Measurements from ENCODE around the gene HELZ2. TPM values are rescaled to one million over a fixed set of nuclear protein-coding genes. Genes with fewer than 3 reads are reported as not detected.

Gene HELZ2
- total RNA-seq, 1 experiment from 2014 or later: 21.9 TPM

DNA sequence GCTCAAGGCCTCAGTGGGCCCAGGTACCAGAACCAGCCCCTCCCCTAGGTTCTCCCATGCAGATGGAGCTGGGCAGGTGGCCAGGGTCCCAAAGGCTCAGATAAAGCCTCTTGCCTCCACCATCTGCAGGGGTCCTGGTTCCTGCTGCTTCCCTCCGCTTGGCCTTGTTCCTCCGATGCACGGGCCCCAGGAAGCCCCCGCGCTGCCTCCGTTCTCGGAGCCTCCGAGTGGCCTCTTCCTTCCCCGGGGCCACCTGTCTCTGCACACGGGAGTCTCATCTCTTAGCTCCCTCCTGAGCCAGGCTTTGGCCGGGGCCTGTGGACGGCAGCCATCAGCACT lies 35.0 kb downstream of the HELZ2 start:
- DNase-seq (ENCODE audit: low read depth): no peak

DNA sequence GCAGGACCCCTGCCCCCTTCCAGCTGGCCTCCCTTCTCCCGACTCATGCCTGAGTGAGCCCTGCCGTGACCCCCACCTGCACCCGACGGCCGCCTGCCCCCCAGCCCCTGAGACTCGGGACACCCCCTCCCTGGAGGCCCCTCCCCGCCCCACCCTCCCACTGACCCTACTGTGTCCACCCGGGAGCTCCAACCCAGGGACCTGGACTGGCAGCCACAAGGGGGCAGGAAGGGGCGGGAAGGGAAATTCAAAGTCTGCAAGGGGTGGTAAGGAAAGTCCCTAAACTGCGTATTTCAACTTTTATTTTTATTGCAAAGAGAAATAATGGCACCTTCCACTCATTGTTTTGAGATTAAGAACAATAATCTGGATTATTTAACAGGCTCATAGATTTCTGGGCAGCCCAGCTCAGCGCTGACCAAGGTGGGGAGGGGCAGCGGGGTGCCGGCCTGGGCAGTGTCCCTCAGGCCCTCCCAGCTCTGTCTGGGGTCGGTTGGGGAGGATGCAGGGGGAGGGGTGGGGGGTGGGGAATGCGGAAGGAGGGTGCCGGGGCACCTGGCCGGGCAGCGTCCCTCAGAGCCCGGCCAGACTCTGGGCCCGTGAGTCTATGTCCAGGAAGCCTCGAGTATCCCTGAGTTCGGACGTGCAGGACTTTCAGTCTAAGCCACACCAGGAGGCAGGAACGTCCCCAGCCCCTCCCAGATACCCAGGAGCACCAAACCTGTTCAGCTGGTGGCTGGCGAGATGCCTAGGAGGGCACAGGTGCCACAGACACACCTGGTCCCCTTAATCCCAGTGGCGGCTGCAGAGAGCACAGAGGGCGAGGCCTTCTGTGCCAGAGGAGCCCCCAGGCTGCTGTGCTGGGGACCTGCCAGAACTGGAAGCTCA lies 35.6 kb downstream of the HELZ2 start:
- DNase-seq (ENCODE audit: low read depth): no peak

DNA sequence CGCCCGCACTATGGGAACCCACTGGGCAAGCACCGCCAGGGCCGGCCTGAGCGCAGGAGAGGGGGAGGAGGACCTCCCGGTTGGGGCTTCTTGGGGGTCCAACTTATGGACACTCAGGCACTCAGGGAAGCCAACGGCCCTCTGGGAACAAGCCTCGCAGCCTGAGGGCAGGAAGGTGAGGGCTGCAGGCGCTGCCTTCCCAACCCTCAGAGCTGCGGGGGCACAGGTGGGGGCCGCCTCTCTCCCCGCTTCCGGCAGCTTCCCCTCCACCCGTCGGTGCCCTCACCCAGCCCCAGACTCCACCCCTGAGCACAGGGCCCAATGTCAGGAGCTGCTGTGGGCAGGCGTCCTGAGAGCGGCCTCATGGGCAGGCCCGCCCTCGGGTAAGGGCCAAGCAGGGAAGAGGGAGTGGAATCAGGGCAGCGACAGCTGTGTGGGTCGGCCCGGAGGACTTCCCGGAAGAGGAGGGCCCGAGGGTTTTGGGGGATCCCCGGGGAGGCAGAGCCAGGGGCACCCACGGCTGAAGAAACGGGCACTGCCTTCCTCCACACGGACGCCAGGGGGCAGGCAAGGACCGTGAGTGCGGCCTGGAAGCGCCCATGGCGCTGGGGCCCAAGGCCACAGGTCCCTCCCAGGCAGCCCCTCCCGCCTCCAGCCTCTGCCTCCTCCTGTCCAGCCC lies 36.4 kb downstream of the HELZ2 start:
- peak; percentile 98 for DNase-seq (ENCODE audit: low read depth)

DNA sequence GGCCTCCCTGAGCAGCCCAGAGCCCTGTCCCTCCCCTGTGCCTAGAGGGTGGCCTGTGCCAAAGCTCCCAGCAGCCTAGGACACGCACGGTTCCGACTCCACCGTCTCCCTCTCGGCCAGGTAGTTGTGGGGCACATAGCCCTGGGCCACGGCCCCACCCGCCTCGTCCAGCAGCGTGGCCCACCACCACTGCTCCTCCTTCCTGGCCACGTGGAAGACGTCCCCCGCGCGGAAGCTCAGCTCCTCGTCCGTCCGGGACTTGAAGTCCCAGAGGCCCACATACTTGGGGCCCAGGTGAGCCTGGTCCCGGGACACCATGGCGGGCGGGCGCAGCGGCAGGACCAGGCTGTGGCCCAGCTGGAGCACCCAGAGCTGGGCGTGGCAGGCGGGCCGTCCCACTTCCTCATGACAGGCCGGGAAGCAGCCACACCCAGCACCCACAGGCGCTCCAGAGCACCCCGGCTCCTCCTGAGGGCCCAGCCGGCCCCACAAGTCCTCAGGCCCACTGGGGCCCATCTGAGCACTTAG lies 37.0 kb downstream of the HELZ2 start, which contains the start of gene PTK6:
PTK6 (minus strand) TSS at position 380 of the 528 bp plus-strand sequence; CDS start at position 318, 62 bp downstream.
- DNase-seq (ENCODE audit: low read depth): no peak

DNA sequence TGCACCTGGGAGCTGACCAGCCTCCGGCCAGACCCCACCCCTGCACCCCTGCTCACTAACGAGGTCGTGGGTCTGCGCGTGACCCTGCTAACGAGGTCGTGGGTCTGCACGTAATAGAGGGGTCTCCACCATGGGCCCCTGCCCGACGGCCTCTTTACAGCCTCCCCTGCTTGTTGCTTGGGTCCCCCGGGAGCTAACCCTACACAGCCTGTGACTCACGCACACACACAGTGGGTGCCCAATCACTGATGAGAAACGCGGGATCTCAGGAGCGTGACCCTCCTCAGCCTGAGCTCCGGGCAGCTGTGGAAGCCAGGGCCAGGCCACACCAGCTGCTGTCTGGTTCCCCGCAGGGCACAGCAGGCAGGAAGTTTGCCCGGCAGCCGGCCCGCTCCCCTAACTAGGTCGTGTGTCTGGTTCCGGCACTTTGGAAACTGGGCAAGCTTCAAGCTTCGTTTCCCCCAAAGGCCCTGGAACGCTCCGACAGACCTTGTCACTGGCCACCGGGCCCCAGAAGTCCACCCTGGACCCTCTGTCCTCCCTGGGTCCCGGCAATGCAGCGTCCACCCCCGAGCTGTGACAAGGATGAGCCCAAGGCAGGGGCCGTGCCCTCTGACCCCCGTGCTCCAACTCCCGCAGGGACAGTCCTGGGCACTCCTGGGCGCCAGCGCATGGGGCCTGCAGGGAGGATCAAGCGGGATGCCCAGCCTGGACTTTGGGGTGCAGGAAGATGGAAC lies 37.6 kb downstream of the HELZ2 start:
- DNase-seq (ENCODE audit: low read depth): peak; percentile 96

DNA sequence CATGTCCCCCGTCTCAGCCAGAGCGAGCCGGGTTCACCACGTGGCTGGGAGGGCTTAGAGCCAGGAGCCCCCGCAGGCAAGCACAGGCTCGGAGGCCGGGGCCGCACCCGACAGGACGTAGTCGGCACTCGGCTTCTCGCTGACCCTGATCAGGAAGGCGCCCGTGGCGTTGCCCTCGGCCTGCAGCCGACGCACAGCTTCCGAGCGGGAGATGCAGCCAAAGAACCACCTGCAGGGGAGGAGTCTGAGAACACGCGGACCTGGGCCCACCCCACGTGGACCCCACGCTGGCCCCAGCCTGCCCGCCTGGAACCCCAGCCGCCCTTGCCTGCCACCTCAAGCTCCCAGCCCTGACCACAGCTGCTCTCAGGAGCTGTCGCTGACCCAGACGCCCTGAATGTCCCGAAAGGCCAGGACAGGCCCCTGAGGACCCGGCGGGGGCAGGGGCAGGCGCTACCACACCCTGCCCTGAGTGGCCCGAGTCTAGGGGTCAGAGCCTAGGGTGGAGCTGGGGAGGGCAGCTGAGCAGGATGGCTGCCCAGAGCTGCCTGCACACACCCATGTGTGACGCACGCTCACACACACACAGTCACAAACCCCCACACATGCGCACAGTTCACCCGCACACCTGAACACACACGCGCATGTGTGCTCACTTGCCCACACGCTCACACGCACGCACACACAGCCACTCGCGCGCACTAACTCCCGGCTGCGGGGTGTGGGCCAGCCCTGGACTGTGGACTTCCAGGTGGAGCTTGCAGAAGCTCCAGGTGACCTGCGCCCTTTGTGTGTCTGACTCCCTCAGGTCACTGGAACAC lies 39.0 kb downstream of the HELZ2 start:
- no peak for DNase-seq (ENCODE audit: low read depth)

DNA sequence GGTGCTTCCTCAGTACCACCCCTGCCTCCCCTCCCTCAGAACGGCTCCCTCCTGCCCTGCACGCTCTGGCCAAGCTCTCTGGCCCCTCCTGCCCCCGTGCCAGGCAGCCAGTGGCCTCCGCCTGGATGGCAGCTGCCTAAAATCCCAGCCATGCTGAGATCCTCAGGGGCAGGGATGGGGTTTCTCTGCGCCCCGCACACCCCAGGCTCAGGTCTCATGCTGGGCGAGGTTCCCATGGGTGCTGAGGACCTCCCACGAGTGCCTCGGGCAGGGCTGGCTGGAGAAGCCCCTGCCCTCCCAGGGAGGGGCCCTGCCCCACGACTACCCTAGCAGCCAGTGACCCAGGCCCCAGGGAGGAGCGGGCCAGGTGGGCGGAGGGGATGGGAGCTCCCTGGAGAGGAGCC lies 39.6 kb downstream of the HELZ2 start:
- DNase-seq (ENCODE audit: low read depth): no peak

DNA sequence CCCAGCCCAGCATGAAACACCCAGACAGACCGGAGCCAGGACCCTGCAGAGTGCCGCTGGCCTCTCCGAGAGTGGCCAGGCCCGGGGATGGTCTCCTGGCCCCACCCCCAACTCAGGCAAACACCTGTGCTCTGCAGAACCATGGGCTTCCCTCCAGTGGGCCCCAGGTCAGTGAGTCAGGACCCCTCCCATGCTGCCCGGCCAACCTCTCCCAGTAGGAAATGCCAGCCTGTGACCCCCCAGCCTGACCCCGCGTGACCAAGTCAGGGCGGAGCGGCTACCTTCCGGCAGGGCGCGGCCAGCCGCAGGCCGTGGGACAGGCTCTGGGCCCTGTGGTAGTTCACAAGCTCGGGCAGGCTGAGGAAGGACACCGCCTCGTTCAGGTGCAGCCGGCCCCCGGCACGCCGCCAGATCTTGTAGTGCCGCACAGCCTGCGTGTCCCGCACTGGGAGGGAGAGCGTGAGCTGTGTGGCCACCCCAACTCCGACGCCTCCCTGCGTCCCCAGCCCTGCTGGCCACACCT lies 40.1 kb downstream of the HELZ2 start:
- DNase-seq (ENCODE audit: low read depth): no peak

DNA sequence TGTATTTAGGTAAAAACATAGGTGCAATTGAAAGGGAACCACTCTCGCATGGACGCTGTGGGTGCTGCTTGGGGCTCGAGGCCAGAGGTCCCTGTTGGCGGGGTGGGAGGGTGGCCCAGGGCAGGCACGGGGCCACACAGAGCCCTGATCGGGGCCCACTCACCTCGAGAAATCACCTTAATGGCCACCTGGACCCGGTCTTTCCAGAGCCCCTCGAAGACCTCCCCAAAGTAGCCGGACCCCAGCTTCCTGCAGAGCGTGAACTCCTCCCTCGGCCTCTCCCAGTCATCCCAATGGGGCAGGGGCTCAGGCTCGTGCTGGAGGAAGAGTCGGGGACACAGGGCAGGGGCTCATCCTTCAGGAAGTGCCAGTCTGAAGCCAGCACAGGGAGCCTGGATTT lies 40.7 kb downstream of the HELZ2 start:
- no peak for DNase-seq (ENCODE audit: low read depth)

DNA sequence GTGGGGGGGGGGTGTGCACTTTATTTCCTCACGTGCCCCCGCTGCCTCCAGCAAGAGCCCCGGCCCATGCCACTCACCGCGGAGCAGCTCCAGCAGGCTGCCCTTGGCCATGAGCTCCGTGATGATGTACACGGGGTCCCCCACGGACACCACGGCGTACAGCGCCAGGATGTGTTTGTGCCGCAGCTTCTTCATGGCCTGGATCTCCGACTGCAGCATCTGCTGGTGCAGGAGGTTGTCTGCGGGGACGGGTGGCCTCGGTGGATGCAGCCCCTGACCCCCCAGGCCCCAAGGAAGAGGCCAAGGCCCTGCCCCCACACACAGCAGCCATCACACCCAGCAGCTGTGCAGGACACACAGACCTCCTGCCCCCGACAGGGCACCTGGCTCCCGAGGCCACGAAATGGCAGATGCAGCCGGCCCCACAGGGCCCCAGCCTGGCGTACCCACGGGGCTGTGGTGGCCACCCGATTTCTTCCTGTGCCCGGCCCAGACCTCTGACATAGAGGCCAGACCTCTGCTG lies 41.5 kb downstream of the HELZ2 start:
- no peak for DNase-seq (ENCODE audit: low read depth)

DNA sequence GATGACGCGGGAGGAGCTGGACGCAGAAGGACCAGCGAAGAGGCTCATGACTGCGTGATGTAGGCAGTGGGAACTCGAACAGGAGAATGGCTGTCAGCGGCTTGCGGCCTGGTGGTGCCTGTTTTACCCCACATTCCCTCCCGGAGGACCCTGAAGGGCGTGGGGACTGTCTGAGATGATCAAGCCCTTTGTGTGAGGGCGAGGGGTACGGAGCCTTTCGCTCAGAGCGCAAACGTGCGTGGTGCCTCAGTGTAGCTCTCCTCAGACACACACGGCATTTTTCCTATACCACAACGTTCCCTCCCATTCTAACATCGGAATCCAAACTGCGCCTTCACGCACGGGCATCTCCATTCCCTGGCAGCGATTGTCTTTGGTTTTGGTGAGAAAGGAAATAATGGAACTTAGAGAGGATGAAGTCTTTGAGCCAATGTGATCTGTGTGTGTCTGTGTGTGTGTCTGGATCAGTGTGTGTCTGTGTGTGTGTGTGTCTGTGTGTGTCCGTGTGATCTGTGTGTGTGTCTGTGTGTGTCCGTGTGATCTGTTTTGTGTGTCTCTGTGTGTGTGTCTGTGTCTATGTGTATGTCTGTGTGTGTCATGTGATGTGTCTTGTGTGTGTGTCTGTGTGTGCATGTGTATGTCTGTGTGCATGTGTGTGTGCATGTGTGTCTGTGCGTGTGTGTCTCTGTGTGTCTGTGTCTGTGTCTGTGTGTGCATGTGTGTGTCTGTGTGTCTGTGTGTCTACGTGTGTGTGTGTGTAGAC lies 42.2 kb downstream of the HELZ2 start:
- DNase-seq (ENCODE audit: low read depth): no peak

DNA sequence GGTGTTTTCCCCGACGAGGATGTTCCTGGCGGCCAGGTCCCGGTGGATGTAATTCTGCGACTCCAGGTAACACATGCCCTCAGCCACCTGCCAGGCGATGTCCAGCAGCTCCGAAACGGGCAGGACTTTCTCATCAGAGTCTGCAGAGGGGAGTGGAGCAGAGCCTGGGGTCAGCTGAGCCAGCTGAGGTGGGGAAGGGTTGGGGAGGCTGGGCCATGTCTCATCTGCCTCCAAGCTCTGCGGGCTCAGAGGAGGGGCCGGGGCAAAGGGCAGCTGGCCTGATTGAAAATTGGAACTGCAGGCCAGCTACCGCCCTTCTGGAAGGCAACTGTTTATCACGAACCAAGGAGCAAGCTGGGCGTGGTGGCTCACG lies 43.3 kb downstream of the HELZ2 start:
- DNase-seq (ENCODE audit: low read depth): no peak

DNA sequence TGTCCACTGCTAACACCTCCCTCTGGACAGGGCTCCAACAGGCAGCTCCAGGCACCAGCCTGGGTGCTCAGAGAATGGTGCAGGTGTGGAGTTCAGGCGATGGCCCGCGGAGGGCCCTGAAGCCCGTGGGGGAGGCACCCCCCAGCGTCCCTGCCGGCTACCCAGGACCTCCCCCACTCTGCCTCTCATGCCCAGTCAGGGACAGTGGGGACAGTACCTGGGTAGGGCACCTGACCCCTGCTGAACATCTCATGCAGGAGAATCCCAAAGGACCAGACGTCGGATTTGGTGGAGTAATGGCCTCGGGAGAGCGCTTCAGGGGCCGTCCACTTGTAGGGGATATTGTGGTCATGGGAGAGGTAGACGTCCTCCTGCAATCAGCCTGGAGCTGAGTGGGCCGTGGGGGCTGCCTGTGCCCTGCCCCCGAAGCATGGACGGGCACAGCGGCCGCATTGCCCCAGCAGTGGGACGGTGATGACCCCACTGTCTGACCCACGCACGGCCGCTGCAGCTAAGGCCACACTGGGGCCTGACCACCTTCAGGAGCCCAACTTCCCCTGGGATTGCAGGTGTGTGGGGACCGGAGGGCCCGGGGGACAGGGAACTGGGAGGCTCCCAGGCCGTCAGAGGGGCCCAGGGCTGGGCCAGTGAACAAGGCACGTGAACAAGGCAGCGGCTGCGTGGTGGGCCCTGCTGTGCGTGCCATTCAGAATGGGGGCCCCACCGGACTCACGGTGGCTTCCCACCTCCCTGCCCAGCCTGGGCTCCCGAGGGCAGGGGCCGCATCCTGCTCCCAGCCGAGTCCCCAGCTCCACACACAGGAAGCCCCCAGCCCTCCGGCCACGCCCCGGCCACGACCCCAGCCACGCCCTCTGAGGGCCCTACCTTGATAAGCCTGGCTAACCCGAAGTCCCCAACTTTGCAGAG lies 43.9 kb downstream of the HELZ2 start:
- DNase-seq (ENCODE audit: low read depth): no peak

DNA sequence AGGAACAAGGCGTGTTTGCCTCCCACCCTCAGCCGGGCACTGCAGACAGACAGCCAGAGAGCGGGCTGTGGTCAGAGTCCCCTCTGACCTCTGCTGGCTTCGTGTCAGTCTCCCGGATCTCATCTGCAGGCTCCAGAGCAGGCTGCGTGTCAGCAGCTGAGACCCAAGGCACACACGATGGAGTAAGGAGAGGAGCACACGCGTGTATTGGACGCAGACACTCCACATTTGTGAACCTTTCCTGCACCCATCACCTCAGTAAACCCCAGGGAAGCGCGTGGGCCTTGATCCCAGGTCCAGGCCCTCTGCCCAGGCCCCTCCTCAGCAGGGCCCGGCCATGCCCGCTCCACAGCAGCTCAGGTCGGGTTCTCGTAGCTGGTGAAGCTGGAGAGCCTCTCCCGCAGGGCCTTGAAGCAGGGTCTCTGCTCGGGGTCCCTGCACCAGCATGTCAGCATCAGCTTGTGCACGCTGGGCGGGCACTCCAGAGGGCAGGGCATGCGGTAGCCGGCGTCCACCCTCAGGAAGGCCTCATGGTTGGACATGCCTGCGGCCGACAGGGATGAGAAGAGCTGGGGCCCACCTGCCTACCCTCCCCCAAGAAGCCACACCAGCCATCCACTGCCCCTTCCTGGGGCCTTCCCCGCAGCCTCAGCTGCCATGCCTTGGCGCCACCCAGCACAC lies 44.7 kb downstream of the HELZ2 start:
- no peak for DNase-seq (ENCODE audit: low read depth)

DNA sequence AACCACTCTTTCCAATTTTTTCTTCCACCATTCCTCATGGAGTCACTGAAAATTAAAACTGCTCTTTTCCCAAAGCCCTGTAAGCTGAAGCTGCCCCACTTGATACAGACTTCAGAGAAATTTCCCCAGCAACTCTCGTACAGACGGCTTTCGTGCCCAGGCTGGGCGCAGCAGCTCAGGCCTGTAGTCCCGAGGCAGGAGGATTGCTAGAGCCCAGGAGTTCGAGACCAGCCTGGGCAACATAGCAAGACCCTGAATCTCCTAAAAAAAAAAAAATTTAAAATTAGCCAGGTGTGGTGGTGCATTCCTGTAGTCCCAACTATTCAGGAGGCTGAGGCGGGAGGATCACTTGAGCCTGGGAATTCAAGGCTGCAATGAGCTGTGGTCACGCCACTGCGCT lies 46.9 kb downstream of the HELZ2 start:
- no peak for DNase-seq (ENCODE audit: low read depth)

DNA sequence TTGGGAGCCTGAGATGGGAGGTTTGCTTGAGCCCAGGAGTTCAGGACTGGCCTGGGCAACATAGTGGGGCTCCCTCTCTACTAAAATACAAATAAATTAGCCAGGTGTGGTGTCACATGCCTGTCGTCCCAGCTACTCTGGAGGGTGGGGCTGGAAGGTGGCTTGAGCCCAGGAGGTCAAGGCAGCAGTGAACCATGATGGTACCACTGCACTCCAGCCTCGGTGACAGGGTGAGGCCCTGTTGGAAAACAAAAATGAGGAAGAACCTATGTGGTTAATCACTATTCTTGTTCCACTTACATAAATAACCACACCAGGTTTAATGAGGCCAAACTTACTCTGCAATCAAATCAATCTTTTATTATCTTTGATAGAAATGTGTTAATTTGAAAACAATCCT lies 48.1 kb downstream of the HELZ2 start:
- DNase-seq (ENCODE audit: low read depth): no peak

DNA sequence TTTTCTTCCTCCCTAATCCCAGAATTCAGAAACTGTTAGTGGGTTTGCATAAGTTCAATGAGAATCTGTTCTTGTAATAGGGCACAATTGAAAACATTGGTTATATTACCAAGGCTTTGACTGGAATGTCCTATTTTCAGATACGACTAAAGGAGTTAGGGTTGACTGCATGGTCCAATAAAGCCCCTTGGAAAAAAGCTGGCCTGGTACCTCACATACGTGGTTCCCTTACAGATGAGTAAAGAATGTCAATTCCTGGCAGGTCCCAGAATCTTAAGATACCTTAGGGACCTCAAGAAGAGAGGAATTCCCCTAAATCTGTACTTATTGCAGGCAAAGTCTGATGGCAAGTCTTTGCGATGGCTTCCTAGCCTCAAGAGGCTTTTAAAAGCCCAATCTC lies 48.9 kb downstream of the HELZ2 start:
- DNase-seq (ENCODE audit: low read depth): no peak
